Prostate gland (tissue), 2 donors: ENCODE data around the gene AHR.

ENCODE experiments used
- CTCF ChIP-seq, 4 experiments: fragments of 200-600 bp in 2 of 4; fragments of 450-650 bp in 2 of 4; sonication (generic) in 2 of 4; IDR thresholded peaks; 1 replicate in 3 of 4; 2 replicates in 1 of 4; pipeline ENCODE4 v1.5.1; 2016 to 2019; ENCODE audit warnings: antibody characterized with exemption in 4 of 4, mild to moderate bottlenecking in 2 of 4, moderate library complexity in 2 of 4
- POLR2AphosphoS5 ChIP-seq: sonication (generic); formaldehyde crosslinking; IDR thresholded peaks from one replicate; pipeline ENCODE4 v1.6.1; 2017; ENCODE audit warnings: antibody characterized with exemption

DNA sequence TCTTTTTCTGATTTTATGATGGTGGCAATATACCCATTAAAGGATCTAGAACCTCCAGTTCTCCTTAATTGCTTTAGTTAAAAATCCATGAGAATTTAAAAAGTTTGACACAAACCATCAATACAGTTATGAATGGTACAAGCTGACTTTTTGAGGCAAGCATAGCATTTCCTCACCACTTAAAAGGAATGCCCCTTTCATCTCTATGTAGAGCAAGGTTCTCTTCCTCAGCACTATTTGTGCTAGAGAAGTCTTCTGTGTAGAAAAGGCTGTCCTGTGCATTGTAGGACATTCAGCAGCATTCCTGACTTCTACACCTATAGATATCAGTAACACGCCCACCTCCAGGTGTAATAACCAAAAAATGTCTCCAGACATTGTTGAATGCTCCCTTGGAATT is 67.3 kb downstream of the AHR start:
- no peak for TF ChIP-seq CTCF (IDR thresholded peaks at IDR 0.05)
- no peak for TF ChIP-seq POLR2AphosphoS5
